HG03558 (cell line): ENCODE measurements around the gene CAMKV.
"Not testable (repeated sequence)": the region's sequence is repeated elsewhere in the genome, so short reads cannot be mapped to it uniquely, and the experiment has no call there.

Experiments used
- ATAC-seq: cut with Tn5 transposase; IDR thresholded peaks from one replicate; pipeline ENCODE4 v1.9.1; 2021; ENCODE audit warnings: moderate number of reproducible peaks; ENCODE audit not compliant: unreplicated experiment; ENCODE audit errors: extremely low read depth

Gene CAMKV, protein sequence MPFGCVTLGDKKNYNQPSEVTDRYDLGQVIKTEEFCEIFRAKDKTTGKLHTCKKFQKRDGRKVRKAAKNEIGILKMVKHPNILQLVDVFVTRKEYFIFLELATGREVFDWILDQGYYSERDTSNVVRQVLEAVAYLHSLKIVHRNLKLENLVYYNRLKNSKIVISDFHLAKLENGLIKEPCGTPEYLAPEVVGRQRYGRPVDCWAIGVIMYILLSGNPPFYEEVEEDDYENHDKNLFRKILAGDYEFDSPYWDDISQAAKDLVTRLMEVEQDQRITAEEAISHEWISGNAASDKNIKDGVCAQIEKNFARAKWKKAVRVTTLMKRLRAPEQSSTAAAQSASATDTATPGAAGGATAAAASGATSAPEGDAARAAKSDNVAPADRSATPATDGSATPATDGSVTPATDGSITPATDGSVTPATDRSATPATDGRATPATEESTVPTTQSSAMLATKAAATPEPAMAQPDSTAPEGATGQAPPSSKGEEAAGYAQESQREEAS

DNA sequence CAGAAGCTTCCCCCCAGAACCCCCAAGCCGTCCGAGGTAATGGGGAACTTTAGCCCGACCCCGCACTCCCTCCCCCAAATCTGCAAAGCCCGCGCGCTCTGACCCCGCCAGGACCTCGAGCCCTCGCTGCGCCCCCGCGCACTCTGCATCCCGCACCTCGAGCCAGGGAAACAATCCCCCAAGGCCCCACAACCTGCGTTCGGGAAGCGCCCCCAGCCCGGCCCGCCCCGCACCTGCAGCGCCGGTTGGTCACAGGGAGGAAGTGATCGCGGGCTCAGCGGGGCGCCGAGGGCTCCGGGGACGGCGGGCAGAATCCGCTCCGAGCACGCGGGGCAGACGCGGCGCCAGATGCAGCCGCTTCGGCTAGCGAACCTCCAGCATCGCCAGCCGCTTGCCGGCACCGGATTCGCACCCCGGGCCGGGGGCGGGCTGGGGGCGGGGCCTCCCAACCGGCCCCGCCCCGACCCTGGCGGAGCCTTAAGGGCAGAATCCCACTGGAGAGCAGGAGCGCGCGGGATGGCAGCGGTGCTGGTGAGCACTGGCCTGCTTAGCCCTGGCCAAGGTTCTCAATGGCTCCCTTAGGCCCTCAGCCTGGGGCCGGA lies at the start of gene CAMKV:
TSS of gene CAMKV (minus strand) at position 382 of the 602 bp plus-strand sequence. CDS start 7,518 bp downstream, outside the sequence.
- no peak for ATAC-seq

DNA sequence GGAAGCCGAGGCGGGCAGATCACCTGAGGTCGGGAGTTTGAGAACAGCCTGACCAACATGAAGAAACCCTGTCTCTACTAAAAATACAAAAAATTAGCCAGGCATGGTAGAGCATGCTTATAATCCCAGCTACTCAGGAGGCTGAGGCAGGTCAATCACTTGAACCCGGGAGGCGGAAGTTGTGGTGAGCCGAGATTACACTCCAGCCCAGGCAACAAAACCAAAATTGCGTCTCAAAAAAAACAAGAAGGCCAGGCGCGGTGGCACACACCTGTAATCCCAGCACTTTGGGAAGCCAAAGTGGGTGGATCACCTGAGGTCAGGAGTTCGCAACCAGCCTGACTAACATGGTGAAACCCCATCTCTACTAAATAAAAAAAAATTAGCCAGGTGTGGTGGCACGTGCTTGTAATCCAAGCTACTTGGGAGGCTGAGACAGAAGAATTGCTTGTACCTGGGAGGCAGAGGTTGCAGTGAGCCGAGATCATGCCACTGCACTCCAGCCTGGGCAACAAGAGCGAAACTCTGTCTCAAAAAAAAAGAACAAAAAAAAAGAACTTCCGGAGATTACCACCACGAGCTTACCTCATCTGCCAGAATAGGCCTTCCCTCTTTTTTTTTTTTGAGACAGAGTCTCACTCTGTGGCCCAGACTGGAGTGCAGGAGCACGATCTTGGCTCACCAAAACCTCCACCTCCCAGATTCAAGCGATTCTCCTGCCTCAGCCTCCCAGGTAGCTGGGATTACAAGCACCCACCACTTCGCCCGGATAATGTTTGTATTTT lies 48.3 kb upstream of the CAMKV start:
- ATAC-seq = not testable (repeated sequence)

DNA sequence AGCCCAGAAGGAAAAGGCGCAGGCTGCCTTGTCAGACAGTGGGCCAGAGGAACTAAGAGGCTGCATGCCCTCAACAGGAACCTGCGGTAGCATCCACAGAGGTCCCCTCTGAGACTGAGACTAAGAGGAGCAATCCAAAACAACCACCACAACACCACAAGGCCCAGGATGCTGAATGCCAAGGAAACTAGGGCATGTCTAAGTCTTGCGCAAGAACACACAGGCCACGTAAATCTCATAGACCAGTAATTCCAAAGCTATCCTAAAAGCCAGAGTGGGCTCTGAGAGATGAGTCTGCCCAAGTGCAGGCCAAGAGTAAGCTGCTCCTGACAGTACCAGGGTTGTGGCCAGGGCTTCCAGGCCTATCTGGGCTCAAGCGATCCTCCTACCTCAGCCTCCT lies 47.0 kb upstream of the CAMKV start:
- no peak for ATAC-seq

DNA sequence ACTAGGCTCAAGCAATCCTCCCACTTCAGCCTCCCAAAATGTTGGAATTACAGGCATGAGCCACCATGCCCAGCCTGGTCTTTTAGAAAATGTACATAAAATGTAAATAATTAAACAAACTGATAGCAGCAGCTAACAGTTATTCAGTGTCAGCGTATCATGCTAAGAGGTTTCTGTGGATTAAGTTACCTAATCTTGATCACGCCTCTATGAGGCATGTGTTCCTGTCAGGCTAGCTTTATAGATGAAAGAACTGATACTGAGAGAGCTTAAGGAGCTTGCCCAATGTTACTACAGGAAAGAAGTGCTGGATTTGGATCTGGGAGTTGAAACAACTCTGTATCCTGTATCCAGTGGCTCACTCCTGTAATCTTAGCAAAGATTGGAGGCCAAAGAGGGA lies 45.2 kb upstream of the CAMKV start:
- ATAC-seq = no peak

DNA sequence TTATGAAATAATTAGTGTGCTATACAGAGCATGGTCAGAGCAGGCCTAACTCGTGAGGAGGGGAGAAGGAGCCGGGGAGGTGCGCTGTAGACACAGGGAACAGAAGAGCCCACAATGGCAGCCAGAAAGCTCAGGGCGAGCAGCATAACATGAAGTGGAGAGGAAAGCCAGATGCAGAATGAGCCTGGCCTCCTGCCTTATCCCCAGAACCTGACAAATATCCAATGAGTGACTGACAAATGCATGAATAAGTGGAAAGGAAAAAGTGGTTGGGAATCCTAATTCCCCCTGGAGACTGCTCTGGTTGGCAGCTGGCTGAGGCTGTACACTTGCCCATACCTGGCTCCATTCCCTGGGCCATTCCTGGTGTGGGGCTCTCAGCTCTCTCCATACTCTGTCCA lies 43.2 kb upstream of the CAMKV start:
- ATAC-seq = no peak

DNA sequence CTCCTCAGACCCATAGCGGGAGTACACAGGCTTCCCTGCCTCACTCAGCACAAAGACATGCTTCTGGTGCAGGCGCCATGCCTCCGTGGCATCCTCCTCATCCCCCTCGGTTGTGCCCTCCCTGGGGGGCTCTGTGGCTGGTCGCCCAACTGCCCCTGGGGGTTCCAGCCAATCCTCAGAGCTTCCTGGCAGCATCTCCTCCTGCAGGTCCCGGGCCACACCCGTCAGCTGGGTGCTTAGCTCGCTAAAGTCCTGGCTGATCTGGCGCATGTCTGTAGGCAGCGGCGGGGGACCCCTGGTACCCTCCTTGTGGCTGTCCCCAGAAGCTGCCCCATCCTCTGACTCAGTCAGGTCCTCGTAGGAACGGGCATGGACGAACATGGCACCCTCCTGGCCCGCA lies 41.9 kb upstream of the CAMKV start:
- no peak for ATAC-seq

DNA sequence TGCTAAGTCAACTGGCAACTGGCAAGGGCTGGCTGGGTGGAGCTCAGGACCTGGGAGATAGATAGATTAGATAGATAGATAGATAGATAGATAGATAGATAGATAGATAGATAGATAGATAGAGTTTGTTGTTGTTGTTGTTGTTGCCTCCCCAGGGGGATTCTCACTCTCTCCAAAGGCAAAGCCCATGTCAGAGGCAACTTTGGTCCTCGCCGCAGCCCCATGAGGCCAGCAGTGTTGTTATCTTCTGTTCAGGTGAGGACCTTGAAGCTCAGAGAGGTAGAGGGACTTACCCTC lies 41.4 kb upstream of the CAMKV start:
- no peak for ATAC-seq

DNA sequence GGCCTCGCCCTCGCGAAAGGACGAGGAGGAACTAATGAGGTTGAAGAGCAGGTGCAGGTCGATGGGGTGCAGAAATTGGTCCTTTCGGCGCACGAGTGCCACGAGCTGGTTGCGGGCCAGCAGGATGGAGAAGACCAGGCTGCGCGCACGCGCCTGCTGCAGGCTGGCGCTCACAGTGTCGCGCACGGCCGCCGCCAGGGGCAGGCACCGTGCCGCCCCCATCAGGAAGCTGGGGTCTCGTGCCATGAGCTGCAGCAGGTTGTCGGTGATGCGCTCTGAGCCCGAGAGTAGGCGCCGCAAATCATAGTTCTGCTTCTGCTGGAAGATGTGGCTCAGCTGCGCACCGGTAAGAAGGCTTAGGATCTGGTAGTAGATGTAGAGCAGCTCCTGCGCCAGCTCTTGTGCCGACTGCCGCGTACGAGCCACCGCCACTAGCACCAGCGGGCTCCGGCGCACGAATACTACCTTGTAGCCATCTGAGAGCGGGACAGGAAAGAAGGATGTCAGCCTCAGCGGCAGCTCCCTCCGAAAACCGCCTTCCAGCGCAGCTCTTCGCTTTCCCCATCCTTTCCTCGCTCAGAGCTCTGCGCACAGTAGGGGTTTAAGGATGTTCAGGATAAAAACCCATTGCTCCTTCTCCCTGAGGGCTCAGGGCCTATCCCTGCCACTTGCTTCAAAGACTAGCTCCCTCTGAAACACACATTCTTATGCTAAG lies 40.9 kb upstream of the CAMKV start:
- no peak for ATAC-seq

DNA sequence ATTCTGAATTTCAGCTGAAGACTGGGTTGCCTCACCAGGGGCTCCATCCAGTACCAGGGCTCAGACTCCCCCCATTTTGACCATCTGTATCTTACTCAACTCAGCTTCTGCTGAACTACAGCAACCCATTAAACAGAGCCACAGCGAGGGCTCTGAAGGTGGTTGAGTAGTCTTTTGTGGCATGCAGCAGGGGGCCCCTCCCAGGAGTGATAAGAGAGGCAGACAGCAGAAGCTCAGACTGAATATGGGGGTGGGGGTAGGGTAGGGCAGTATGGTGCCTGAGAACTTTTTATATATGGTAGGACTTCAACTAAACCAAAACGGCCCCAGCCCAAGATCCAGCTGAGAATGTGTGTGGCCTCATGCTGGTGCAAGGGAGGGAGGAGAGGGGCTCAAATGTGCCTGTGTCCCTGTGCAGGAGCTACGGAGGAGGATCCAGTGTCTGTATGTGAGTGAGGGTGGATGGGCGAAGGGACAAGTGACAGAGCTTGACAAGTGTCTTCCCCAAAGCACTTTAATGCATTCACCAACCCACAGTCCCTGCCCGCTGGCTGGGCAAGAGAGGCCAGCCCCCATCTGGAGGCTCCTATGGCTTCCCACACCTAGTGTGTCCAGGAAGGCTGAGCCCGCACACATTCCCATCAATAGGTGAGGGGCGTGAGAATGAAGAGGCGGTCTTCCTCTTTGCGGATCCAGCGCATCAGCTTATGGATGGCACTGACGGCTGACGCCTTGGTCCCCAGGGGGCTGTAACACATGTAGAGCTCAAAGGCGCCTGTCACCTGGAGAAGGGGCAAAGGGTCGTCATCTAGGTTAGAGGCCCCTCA lies 38.9 kb upstream of the CAMKV start:
- no peak for ATAC-seq

DNA sequence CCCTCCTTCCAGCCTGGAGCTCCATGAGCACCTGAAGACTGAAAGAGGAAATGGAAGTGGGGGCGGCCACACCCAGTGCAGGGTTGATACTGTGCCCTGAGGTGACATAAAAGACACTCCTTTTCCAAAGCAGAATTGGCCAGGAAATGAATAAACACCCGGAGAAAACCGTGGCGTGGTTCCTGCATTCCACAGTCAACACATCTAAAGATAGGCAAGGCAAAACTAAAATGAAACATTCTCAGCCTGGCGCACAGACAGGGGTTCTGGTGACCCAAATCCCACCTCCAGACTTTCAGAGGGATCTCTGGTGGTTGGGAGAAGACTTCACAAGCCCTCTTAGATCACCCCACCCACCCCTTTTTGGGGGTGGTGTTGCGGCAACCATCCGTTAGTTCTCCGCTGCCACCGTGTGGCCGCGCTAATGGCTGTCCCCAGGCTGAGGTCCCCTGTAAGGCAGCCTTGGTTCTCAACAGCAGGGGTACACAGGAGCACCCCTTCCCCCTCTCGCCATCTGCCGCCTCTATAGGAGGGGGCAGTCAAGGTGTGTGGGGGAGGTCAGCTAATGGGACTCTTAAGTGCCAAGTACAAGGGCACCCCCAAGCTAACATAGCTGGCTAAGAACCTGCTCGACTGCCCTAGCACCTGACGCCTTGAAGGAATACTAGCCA lies 36.5 kb upstream of the CAMKV start:
- ATAC-seq = no peak

DNA sequence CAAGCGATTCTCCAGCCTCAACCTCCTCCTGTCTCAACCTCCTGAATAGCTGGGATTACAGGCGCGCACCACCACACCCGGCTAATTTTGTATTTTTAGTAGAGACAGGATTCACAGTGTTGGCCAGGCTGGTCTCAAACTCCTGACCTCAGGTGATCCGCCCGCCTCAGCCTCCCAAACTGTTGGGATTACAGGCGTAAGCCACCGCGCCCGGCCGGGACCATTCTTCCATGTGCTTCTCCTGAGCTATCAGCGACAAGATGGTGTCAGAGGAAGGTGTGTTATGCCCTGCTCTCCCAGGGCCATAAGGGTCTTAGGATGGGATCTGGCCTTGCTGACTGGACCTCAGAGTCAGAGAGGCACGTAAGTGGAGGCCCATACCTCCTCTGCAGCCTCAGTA lies 34.7 kb upstream of the CAMKV start:
- not testable (repeated sequence) for ATAC-seq

DNA sequence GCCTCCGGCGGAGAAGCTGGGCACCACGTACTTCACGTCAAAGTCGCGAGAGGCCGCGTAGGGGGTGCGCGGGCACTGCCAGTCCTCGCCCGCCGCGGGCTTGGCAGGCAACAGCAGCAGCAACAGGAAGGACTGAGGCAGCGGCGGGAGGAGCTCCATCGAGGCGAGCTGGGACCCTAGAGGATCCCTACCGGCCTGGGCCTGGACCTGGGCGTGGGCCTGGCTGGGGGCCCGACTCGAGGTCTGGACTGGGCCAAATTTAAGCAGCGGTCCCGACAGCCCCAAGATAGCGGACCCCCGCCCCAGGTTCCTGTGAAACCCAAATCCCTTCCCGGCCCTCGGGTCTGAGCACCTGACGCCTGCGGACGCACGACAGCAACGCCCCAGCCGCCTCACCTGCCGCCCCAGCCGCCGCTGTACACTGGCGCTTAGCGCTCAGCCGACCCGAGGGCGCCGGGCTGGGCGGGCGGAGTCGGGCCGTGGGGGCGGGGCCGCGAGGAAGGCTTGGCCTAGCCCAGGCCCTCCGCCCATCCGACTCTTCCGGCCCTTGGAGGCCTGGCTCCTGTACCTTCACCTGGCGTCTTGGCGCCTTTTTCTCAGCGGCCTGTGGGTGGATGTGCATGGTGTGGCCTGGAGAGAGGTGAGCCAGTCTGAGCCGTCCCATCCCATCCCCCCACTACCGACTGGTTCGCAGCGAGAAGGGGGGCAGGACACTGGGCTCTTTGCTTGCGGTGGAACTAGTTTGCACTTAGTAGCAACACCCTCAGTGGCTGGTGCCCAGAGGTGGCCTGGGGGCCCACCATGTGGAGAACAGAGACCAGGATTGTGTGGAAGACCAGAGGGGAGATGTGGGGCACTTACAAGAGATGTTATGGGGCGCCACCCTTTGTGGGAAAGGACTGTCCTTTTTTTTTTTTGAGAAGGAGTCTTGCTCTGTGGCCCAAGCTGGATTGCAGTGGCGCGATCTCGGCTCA lies 34.0 kb upstream of the CAMKV start, which contains the start of gene MST1R:
TSS of gene MST1R (minus strand) at position 423 of the 974 bp plus-strand sequence. CDS start at position 159, 264 bp downstream.
- no peak for ATAC-seq

DNA sequence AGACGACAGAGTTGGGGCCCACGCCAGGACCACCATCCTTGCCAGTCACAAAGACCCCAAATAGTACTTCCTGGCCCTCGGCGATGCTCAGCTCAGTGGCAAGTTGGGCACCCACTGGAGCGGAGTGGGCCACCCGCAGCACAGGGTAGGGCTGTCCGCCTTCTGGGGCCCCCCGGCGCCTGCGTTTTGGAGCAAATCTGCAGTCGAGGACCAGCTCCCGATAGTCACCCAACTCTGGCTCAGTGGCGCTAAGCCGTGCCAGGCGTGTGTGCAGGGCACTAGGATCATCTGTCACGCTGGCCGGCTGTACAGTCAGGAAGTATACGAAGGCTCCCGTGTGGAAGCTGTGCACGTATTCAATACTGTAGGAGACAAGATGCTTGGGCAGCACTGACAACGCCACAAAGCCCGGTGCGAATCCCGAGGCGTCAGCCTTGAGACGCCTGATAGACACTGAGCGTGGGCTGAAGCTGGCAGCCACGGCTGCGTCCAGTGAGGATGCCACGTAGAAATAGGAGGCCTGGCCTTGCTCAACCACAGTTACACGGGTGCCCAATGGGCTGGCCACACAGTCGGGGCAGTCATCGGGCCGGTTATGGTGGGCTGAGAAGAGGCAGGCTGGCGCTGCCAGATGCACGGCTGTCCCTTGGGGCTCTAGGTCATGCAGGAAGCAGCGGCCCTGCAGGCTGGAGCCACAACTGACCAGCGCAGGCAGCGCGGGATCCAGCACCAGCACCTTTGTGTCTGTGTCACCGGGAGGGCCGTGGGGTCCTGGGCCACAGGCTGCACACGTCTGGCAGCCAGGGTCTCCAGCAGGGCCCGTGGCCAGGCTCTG lies 33.0 kb upstream of the CAMKV start:
- no peak for ATAC-seq

DNA sequence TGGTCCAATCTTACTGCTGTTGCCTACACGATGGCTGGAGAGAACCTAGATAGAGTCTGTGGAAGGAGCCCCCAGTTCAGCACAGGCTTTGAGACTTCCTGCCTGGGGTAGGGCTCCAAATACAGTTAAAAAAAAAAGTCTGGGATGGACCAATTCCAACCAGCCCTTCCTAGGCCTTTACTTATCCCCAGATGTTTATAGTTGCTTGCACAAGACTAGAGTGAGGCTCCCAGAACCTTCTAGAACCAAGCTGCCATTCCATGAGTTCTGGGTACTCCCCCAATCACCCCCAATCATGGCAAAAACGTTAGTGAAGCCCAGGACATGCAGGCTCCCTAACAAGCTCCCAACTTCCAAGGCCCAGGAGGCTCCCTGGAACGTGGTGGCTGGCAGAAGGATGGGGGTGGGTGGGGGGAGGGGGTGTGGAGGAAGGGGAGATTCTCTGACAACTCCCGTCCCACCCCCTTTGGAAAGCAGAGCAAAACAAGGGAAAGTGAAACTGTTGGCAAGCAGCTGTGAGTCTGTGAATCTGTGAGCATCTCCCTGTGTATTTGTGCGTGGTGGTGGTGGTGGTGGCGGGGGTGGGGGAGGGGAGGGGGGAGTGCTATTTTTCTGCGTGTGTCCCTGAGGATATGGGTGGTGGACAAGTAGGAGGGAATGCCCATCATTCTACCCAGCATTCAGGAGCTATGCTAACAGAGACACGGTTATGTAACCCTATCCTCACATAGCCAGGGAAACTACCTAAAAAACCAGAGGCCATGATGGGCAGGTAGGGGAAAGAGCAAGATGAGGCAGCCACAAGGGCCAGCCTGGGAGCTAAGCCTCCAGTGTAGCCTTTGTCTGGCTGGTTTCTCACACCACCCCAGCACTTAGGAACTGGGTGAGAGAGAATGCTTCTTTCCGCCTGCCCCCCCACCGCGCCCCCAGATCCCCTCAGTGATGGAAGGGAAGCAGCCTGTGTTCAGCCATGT lies 31.9 kb upstream of the CAMKV start:
- ATAC-seq = no peak

DNA sequence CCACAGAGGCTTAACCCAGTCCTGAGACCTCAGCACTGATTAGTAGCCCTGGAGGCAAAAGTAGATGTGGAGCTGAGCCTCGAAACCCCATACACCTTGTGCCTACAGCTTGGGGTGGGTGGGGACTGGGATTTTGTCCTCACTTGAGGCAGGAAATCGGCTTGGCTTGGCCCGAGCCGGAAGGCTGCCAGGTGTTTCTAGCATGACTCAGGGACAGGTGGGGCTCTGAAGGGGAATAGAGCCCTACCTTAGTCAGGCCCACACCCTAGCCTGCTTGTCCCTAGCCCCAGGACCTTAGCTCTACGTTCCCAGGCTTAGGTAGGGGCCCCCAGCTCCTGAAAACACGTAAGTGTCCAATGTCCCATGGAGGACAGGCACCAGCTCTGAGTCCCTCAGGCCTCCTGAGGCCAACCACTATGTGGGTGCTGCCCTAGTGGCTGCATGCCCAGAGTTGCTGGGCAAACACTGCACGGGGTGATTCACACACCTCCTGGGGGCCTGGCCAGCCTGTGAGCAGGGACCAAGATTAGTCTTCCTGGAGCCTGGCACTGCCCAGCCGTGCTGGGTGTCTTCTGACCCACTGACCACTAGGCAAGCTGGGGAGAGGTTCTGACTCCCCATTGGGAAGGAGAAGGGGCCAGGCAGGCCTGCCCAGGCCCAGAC lies 30.9 kb upstream of the CAMKV start:
- ATAC-seq = no peak
